PC-9 (cell line): ENCODE results near the gene SCAP. TPM values are rescaled to one million over a fixed set of nuclear protein-coding genes. Genes with fewer than 3 reads are reported as not detected.

ENCODE experiments used
- BruUV-seq: library from RNA; stranded (reverse); fragments of 400-500 nt; replicated peaks from 2 replicates; lab custom pipeline; 2021; lab: Mats Ljungman, UMichigan
- CTCF ChIA-PET: fragments of 300-600 bp; sonication (Branson Sonifier 250); formaldehyde crosslinking; loops from one replicate; lab custom pipeline; 2022; ENCODE audit warnings: antibody characterized with exemption; lab: Charles Lee
- POLR2A ChIA-PET: fragments of 300-600 bp; sonication (Branson Sonifier 250); formaldehyde crosslinking; loops from one replicate; lab custom pipeline; 2022; ENCODE audit warnings: antibody characterized with exemption; ENCODE audit not compliant: unreplicated experiment; lab: Charles Lee
- DNase-seq, 2 experiments: peaks; one replicate each; pipeline versions ENCODE4 v3.0.0 to v3.0.0-alpha.2; 2015 to 2022; ENCODE audit warnings: mixed read lengths in 1 of 2
- H2AFZ ChIP-seq: fragments of 200-600 bp; sonication (generic); 2 replicates; pipeline ENCODE4 v1.8.1; 2017; ENCODE audit warnings: antibody characterized with exemption
- H3F3A ChIP-seq: fragments of 200-600 bp; sonication (generic); 2 replicates; pipeline ENCODE4 v1.8.1; 2017; ENCODE audit warnings: antibody characterized with exemption, mild to moderate bottlenecking, low read depth; ENCODE audit not compliant: insufficient read depth
- H3K27ac ChIP-seq: fragments of 200-600 bp; sonication (generic); 2 replicates; pipeline ENCODE4 v1.6.1; 2016; ENCODE audit warnings: mixed run types
- H3K27me3 ChIP-seq: fragments of 200-600 bp; sonication (generic); 2 replicates; pipeline ENCODE4 v1.6.1; 2016; ENCODE audit warnings: low read depth, mixed run types; ENCODE audit not compliant: insufficient read depth
- H3K36me3 ChIP-seq: fragments of 200-600 bp; sonication (generic); 2 replicates; pipeline ENCODE4 v1.6.1; 2016; ENCODE audit warnings: low read depth, mixed run types
- H3K4me1 ChIP-seq: fragments of 200-600 bp; sonication (generic); replicated peaks from 2 replicates; pipeline ENCODE4 v1.6.1; 2016; ENCODE audit warnings: mixed run types; ENCODE audit not compliant: insufficient read depth
- H3K4me2 ChIP-seq: fragments of 200-600 bp; sonication (generic); 2 replicates; pipeline ENCODE4 v1.6.1; 2017; ENCODE audit warnings: mixed run types
- H3K4me3 ChIP-seq: fragments of 200-600 bp; sonication (generic); 2 replicates; pipeline ENCODE4 v1.6.1; 2016; ENCODE audit warnings: mixed run types
- H3K79me2 ChIP-seq: fragments of 200-600 bp; sonication (generic); 2 replicates; pipeline ENCODE4 v1.6.1; 2017; ENCODE audit warnings: low read depth, mixed run types
- H3K9me2 ChIP-seq: fragments of 200-600 bp; sonication (generic); 2 replicates; pipeline ENCODE4 v1.8.1; 2017; ENCODE audit warnings: mild to moderate bottlenecking; ENCODE audit not compliant: insufficient read depth
- H3K9me3 ChIP-seq: fragments of 200-600 bp; sonication (generic); 2 replicates; pipeline ENCODE4 v1.8.1; 2016; ENCODE audit warnings: low read depth; ENCODE audit not compliant: insufficient read depth
- H4K20me1 ChIP-seq: fragments of 200-600 bp; sonication (generic); 2 replicates; pipeline ENCODE4 v1.8.1; 2017; ENCODE audit not compliant: insufficient read depth
- EZH2 ChIP-seq: fragments of 200-600 bp; sonication (generic); IDR thresholded peaks from 2 replicates; pipeline ENCODE4 v1.8.0; 2017; ENCODE audit warnings: antibody characterized with exemption, low read depth
- intact Hi-C: fragments of 100-400 bp; cut with micrococcal nuclease; formaldehyde crosslinking; loops from one replicate; pipeline ENCODE4 v1.10.0; 2022; ENCODE audit not compliant: unreplicated experiment
- total RNA-seq: library from RNA; stranded (reverse); gene quantifications from 2 replicates; pipeline ENCODE4 v1.2.3, GENCODE V29; 2021
- TF ChIP-seq, protein P1 (sequence below): fragments of 200-600 bp; sonication (generic); conservative IDR thresholded peaks from 2 replicates; pipeline ENCODE4 v1.6.1; 2017; ENCODE audit warnings: mixed run types, antibody characterized with exemption, mild to moderate bottlenecking, moderate library complexity

The SCAP gene
- total RNA-seq, 1 experiment from 2014 or later: 71.5 TPM

DNA sequence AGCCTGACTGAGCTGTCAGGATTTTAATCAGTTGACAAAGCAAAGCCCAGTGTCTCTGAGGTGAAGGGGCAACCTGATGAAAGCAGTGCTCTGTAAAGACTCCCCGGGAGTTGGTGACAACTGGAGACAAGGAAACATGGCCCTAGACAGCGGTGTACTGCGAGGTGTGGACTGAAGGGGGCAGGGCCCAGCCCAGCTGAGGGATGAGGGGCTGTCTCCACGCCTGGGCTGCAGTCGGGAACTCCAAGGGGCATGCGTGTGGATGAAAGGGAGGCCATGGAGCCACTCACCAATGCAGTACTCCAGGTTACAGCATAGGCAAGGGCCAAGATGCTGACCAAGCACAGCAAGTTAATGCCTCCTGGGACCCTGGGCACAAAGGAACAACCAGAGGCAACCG lies 45.1 kb downstream of the SCAP start:
- no TSS peak for BruUV-seq
- H3K4me3 ChIP-seq: no peak overlapping the region
- H3F3A ChIP-seq: no peaks in the 10 kb centered on the region
- no peak overlapping the region for H3K4me2 ChIP-seq
- H2AFZ ChIP-seq: no peak overlapping the region
- no peak for DNase-seq
- TF ChIP-seq EZH2: no peak
- TF ChIP-seq, protein P1, sequence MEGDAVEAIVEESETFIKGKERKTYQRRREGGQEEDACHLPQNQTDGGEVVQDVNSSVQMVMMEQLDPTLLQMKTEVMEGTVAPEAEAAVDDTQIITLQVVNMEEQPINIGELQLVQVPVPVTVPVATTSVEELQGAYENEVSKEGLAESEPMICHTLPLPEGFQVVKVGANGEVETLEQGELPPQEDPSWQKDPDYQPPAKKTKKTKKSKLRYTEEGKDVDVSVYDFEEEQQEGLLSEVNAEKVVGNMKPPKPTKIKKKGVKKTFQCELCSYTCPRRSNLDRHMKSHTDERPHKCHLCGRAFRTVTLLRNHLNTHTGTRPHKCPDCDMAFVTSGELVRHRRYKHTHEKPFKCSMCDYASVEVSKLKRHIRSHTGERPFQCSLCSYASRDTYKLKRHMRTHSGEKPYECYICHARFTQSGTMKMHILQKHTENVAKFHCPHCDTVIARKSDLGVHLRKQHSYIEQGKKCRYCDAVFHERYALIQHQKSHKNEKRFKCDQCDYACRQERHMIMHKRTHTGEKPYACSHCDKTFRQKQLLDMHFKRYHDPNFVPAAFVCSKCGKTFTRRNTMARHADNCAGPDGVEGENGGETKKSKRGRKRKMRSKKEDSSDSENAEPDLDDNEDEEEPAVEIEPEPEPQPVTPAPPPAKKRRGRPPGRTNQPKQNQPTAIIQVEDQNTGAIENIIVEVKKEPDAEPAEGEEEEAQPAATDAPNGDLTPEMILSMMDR: no peak
- no peak overlapping the region for H3K27ac ChIP-seq
- H3K9me2 ChIP-seq: no peaks in the 10 kb centered on the region
- H3K4me1 ChIP-seq: peaks cover 9% of the 10 kb centered on the region
- ChIA-PET CTCF (no interaction called here), POLR2A (no interaction called here)
- H3K9me3 ChIP-seq: no peaks in the 10 kb centered on the region
- no peaks in the 10 kb centered on the region for H4K20me1 ChIP-seq
- H3K79me2 ChIP-seq: no peaks in the 10 kb centered on the region
- H3K27me3 ChIP-seq: no peaks in the 10 kb centered on the region
- peaks cover 12% of the 10 kb centered on the region for H3K36me3 ChIP-seq
- intact Hi-C loops: no loop called here

DNA sequence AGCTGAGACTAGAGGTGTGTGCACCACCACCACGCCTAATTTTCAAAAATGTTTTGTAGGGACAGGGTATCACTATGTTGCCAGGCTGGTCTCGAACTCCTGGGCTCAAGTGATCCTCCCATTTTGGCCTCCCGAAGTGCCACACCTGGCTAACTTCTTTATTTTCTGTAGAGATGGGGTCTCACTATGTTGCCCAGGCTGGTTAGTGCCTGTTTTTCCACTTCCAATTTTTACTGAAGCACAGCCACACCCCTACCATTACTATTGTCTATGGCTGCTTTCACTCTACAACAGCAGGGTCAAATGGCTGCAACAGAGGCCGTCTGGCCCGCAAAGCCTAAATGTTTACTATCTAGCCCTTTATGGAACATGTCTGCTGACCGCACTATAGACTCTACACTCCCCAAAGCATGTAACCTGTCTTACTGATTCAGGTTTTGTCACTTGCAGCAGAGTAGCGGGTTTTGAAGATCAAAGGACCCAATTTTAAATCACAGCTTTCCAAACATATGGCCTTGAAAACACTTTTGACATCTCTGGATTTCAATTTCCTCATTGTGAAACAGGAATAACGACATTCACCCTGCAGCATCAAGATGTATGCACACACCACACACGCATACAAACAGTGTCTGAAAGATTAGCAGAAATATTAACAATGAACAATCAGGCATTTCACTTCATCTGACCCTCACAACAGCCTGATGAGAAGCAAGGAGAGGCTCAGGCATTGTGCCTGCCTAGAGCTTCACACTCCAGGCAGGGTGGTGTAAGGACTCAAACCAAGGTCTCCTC lies 46.1 kb downstream of the SCAP start:
- no peak for TF ChIP-seq EZH2
- TF ChIP-seq, protein P1: no peak
- H4K20me1 ChIP-seq: no peaks in the 10 kb centered on the region
- peaks cover 9% of the 10 kb centered on the region for H3K4me1 ChIP-seq
- H3K36me3 ChIP-seq: peaks cover 12% of the 10 kb centered on the region
- no peaks in the 10 kb centered on the region for H3K9me2 ChIP-seq
- no peaks in the 10 kb centered on the region for H3K27me3 ChIP-seq
- no peak overlapping the region for H3K4me2 ChIP-seq
- POLR2A ChIA-PET: no interaction called here
- H2AFZ ChIP-seq: no peak overlapping the region
- H3K27ac ChIP-seq: no peak overlapping the region
- H3F3A ChIP-seq: no peaks in the 10 kb centered on the region
- no peaks in the 10 kb centered on the region for H3K9me3 ChIP-seq
- intact Hi-C loops: loop anchor here (10.0 kb wide), 1 partner anchor 725 kb away; no protein-coding TSS in a partner anchor
- no peak for DNase-seq
- CTCF ChIA-PET: no interaction called here
- BruUV-seq: no TSS peak
- no peak overlapping the region for H3K4me3 ChIP-seq
- H3K79me2 ChIP-seq: no peaks in the 10 kb centered on the region

DNA sequence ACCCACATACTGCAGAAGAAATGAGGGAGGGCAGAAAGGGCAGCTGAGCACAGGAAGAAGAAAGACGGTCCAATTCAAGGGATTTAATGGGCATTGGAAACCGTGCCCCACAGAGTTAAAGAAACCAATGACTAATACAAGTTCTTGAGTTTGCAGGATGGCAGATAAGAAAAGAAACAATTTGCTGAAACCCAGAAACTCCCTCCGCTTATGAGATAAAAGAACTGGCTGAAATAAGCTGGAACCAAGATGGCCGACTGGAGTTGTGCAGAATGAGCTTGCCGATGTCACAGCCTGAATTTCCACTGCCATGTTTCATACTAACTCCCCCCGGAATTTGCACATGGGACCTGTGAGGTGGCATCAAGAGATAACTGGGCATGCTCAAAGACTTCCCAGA lies 47.1 kb downstream of the SCAP start:
- no peaks in the 10 kb centered on the region for H4K20me1 ChIP-seq
- no peak for DNase-seq
- no peak overlapping the region for H2AFZ ChIP-seq
- no peaks in the 10 kb centered on the region for H3K9me3 ChIP-seq
- intact Hi-C loops: loop anchor here (10.0 kb wide), 1 partner anchor 726 kb away; no protein-coding TSS in a partner anchor
- H3F3A ChIP-seq: no peaks in the 10 kb centered on the region
- no TSS peak for BruUV-seq
- H3K4me2 ChIP-seq: no peak overlapping the region
- H3K79me2 ChIP-seq: no peaks in the 10 kb centered on the region
- no peak overlapping the region for H3K4me3 ChIP-seq
- ChIA-PET CTCF (no interaction called here), POLR2A (interaction anchor here (0.6 kb wide), 1 partner anchor 329 kb away, joined by 4 read pairs; no protein-coding TSS in a partner anchor)
- peaks cover 2% of the 10 kb centered on the region; the same call in 1 of the 2 replicates for H3K4me1 ChIP-seq
- no peak overlapping the region for H3K27ac ChIP-seq
- no peaks in the 10 kb centered on the region for H3K9me2 ChIP-seq
- H3K27me3 ChIP-seq: no peaks in the 10 kb centered on the region
- peaks cover 4% of the 10 kb centered on the region; the same call in 1 of the 2 replicates for H3K36me3 ChIP-seq
- TF ChIP-seq EZH2: no peak
- TF ChIP-seq, protein P1: no peak
